Stimulated activated CD4-positive, alpha-beta T cell treated with anti-CD3 and anti-CD28 coated beads, Interleukin-1b, Interleukin-23, amount 100 ng/mL, for 48 hours (primary cell): ENCODE data around the gene UGDH.
A peak's percentile ranks its signal among the peaks of the same experiment; 100 is the strongest.
"Not testable (repeated sequence)": the region's sequence is repeated elsewhere in the genome, so short reads cannot be mapped to it uniquely, and the experiment has no call there.

Source experiments
- DNase-seq: peaks from one replicate; pipeline ENCODE4 v3.0.0-alpha.2; 2020

Gene UGDH

GRCh38 chr4:39527296-39528060 is at the start of gene UGDH:
Gene UGDH (minus strand): TSS chr4:39527439. CDS start chr4:39521512, 5,927 bp downstream.
- DNase-seq: peak; percentile 90

GRCh38 chr4:39574946-39575345 is 47.7 kb upstream of the UGDH start:
- no peak for DNase-seq

GRCh38 chr4:39571504-39571903 is 44.3 kb upstream of the UGDH start:
- DNase-seq: no peak

GRCh38 chr4:39571054-39571453 is 43.8 kb upstream of the UGDH start:
- no peak for DNase-seq

- no peak for DNase-seq
Measured at GRCh38 chr4:39569209-39569608, 42.0 kb upstream of the UGDH start.

- DNase-seq: no peak
Measured at GRCh38 chr4:39568805-39569204, 41.6 kb upstream of the UGDH start.

- no peak for DNase-seq
Measured at GRCh38 chr4:39565878-39566600, 38.8 kb upstream of the UGDH start.

- no peak for DNase-seq
Measured at GRCh38 chr4:39563346-39563847, 36.2 kb upstream of the UGDH start.

- DNase-seq: no peak
Measured at GRCh38 chr4:39562792-39563191, 35.6 kb upstream of the UGDH start.

- DNase-seq: no peak
Measured at GRCh38 chr4:39559626-39560025, 32.4 kb upstream of the UGDH start.

GRCh38 chr4:39555472-39555871 is 28.2 kb upstream of the UGDH start:
- DNase-seq: no peak

GRCh38 chr4:39548425-39549067 is 21.3 kb upstream of the UGDH start:
- DNase-seq: no peak

GRCh38 chr4:39544580-39545315 is 17.5 kb upstream of the UGDH start:
- DNase-seq: no peak

GRCh38 chr4:39544080-39544479 is 16.8 kb upstream of the UGDH start:
- DNase-seq: not testable (repeated sequence)

- no peak for DNase-seq
Measured at GRCh38 chr4:39543034-39543433, 15.8 kb upstream of the UGDH start.

- no peak for DNase-seq
Measured at GRCh38 chr4:39542611-39543012, 15.4 kb upstream of the UGDH start.

- no peak for DNase-seq
Measured at GRCh38 chr4:39541987-39542610, 14.9 kb upstream of the UGDH start.

GRCh38 chr4:39539089-39539611 is 11.9 kb upstream of the UGDH start:
- DNase-seq: no peak

GRCh38 chr4:39533541-39533940 is 6.3 kb upstream of the UGDH start:
- DNase-seq: no peak

- DNase-seq: not testable (repeated sequence)
Measured at GRCh38 chr4:39532237-39532636, 5.0 kb upstream of the UGDH start.

- DNase-seq: no peak
Measured at GRCh38 chr4:39530682-39531081, 3.4 kb upstream of the UGDH start.

- DNase-seq: no peak
Measured at GRCh38 chr4:39529534-39529933, 2.3 kb upstream of the UGDH start.
